Pons (tissue), 1 donor: ENCODE measurements around the gene NUDT7.

ENCODE experiments used
- DNase-seq: peaks from one replicate; pipeline ENCODE4 v3.0.0-alpha.2; 2016; ENCODE audit warnings: low spot score

The NUDT7 gene

GRCh38 chr16:77722309-77723107, at the start of gene NUDT7:
Gene NUDT7 (plus strand): TSS chr16:77722514. CDS start chr16:77722583, 69 bp downstream.
- DNase-seq = peak; percentile 93

GRCh38 chr16:77674888-77675287, 47.4 kb upstream of the NUDT7 start:
- DNase-seq = no peak

GRCh38 chr16:77675464-77676324, 46.6 kb upstream of the NUDT7 start:
- DNase-seq = peak; percentile 81

DNA sequence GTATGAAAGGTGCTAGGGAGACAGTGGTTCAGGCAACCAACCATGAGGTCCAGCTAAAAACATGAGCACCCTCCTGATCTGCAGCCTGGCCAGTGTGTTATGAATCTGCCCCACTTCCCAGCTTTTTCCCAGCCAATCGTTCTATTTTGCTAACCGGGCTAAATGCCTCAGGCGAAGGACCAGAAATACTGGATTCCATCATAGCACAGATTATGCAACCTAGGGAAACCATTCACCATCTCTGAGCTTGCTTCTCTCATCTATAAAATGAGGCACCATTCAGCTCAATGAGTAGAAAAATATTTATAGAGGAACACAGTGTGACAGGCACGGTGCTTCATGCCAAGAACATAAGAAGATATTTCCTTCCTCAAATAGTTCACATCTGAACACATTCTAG, 45.2 kb upstream of the NUDT7 start:
- no peak for DNase-seq

DNA sequence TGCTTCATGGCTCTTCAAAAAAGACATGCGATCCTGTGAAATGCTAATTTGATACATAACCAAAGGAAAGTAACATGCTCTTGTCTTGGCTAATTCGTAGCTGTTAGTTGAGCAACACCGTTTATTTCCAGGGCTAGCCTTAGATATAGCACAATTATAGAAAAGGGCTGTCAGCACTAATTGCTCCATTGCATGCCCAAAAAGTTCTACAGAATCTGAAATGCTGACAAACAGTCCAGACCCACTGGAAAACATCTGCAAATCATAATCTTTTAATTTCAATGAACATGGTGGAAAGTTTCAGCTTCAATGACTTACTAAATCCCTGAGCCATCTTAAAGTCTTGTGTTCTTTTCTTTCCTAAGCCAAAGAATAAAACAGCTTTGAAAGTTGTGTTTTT, 42.9 kb upstream of the NUDT7 start:
- no peak for DNase-seq

DNA sequence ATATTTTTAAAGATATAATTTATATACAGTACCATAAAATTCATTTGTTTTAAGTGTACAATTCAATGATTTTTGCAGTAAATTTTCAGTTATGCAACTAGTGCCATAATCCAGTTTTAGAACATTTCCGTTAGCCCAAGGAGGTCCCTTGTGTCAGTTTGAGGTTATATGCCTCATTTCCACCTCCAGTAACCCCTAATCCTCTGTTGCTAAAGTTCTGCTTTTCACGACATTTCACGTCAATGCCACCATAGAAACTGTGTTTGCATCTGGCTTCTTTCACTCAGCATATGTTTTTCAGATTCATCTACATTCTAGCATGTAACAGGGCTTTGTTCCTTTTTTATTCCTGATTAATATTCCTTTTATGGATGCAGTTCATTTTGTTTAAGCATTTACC, 42.4 kb upstream of the NUDT7 start:
- DNase-seq = no peak

DNA sequence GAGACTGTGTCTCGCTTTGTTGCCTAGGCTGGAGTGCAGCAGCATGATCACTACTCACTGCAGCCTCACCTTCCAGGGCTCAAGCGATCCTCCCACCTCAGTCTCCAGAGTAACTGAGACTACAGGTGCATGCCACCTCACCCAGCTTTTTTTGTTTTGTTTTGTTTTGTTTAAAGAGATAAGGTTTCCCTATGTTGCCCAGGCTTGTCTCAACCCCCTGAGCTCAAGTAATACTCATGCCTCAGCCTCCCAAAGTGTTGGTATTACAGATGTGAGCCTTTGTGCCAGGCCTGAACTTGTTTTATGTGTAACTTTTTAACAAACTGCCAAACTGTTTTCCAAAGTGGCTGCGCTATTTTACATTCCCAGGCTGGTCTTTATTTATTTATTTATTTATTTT, 41.8 kb upstream of the NUDT7 start:
- DNase-seq = no peak

DNA sequence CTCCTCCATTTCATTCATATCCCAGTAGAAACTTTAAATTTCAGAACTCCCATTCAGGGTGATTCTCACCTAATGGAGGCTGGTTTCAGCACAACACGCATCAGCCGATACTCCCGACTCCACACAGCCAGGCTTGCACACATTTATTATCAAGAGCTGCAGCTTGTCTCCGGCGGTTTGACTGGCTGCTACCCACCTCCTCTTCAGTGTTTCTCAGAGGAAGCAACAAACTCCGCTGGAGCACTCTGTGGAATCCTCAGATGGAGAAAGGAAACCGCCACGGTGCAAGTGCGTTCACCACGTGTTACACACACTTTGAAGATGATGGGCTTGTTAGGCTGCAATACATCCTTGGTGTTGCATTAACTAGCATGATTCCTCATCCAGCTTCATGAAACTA, 39.7 kb upstream of the NUDT7 start:
- DNase-seq = no peak

DNA sequence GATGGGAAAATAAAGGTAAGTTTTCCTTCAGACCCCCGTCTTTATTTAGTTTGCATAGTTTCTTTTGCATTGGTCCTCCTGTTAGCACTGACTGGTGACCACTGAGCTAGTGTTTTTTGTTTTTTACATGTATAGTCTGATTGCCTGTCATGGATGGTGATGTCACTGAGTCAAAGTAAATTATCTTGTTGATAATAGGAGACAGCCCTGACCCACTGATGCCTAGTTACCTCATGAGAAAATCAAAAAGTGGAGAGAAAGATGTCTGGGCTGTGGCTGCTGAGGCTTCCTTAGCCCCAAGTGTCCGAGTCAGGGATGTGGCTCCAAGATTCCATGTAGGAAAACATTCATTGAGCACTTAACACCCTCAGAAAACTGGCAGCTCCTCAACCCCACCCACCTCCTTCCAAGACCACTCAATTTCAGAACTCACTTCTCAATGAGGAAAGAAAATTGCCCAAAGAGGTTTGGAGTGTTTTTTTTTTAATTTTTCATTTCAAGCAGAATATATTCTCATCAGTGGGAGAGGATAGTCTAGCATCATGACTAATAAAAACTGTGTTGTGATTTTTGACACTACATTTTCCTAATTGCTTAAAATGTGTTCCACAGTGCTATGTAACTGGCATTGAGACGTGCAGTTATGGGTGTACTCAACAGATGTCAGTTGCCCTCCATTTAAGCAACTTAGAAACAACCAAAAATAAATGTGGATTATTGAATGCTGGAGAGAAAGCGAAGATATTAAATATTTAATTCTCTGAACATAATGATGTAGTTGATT, 38.7 kb upstream of the NUDT7 start:
- DNase-seq = no peak

DNA sequence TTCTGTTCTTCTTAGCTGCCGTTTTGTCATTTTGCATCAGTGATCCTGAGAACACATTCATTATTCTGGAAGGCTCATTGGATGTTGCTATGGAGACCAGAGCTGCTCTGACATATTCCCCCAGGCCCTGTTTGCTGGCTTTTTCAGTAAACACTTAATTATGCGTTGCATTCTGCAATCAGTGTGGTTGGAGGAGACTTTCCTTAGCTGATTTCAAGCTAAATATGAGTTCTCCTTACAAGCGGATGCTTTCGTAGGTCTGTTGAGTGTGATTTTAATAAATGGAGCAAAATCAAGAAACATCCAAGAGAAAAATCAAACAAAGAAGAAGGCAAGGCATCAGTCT, 38.2 kb upstream of the NUDT7 start:
- DNase-seq = no peak

DNA sequence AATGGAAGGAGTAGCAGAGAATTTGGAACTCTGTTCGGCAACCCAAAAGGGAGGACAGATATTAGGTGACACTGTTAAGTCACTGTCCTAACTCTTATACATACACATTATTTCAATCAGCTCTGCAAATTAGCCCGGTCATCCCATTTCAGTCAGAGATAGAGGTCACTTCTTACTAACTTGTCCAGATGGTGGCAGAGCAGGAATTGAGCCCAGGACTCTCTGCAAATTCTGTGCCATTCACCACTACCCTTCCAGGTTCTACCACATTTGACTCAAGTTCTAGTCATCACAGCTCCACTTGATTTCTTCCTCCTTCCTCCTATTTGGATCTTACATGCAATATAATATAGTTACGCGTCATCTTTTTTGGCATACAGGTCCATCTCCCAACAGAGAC, 35.9 kb upstream of the NUDT7 start:
- no peak for DNase-seq

GRCh38 chr16:77689971-77690370, 32.3 kb upstream of the NUDT7 start:
- no peak for DNase-seq

- no peak for DNase-seq
These were observed 31.9 kb upstream of the NUDT7 start for GRCh38 chr16:77690416-77690815.

DNA sequence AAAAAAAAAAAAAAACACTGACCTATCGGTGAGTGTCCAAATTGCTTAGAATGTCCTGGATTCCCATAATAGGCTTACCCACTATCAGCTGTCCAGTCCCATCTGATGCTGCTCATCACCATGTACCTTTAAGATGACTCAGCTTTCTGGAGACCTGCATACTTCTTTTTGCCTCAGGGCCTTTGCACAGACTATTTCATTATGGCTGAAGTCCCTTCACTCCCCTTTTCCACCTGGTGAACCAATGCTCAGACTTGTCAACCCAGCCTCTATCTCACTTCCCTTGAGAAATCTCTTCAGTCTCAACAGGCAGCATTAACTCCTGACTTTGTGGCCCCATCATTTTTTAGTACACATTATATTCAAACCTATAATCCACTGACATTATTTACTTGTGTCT, 29.7 kb upstream of the NUDT7 start:
- no peak for DNase-seq

GRCh38 chr16:77696149-77696548, 26.2 kb upstream of the NUDT7 start:
- DNase-seq = no peak

DNA sequence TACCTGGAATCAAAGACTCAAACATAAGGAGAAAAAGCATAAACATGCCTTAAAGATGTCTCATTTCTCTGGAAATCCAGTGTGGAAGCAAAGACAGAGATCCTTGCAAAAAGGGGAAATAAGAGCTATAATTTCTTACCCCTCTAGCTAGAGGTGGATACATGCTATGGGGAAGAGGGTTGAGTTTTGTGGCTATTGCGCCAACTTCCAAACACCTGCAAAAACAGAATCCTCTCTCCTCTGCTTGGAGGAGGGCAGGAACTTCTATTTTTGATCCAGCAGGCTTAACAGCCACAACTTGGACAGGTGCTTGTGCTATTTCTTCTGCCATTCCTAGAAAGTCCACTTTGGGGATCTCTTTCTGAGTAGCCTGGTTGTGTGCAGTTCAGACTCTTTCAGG, 21.5 kb upstream of the NUDT7 start:
- DNase-seq = no peak

DNA sequence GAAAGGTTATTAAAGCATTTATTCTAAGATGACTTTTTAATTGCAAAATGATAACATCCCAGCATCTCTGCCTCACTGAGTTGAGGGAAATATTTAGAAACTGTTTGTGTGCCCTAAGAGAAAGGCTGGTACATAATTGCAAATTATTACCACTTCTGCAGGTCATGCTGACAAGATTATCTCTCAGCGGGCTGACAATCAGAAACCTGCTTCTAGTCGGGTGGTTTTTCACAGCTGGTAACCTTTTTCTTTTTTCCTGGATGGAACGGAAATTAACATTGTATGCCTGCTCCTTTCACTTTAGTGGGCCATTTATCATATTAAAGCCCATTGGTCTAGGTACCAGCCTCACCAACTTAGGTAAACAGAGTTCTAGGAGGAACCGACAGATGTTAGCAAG, 17.0 kb upstream of the NUDT7 start:
- no peak for DNase-seq

- no peak for DNase-seq
These were observed 11.1 kb upstream of the NUDT7 start for GRCh38 chr16:77711179-77711578.

GRCh38 chr16:77711775-77712174, 10.5 kb upstream of the NUDT7 start:
- DNase-seq = no peak

DNA sequence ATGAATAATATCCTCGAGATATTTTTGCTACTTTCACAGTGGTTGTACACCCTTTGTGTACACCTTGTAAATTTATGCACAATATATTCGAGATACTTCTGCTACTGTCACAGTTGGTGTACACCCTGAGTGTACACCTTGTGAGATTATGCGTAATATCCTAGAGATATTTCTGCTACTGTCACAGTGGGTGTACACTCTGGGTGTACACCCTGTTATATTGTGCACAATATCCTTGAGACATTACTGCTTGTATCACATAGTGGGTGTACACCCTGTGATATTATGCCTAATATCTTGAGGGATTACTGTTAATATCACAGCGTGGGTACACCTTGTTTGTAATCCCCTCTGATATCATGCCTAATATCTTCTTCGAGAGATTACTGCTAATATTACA, 7.2 kb upstream of the NUDT7 start:
- DNase-seq = no peak

DNA sequence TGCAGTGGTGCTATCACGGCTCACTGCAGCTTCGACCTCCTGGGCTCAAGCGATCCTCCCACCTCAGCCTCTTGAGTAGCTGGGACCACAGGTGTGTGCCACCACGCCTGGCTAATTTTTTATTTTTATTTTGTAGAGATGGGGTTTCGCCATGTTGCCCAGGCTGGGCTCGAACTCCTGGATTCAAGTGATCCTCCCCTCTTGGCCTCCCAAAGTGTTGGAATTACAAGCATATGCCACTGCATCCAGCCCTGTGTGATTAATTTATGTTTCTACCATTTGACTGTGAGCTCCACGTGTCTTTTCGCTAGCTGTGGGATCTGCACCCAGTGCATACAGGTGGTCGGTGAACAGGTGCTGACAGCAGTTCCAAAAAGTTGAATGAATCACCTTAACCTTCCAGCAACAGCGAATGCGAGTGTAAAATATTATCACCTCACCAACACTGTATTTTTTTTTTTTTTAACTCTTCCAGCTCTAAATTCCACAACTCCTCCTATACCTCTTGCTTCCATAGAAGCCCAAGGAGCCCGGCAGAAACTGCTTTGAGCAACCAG, 484 bp upstream of the NUDT7 start:
- DNase-seq = no peak

DNA sequence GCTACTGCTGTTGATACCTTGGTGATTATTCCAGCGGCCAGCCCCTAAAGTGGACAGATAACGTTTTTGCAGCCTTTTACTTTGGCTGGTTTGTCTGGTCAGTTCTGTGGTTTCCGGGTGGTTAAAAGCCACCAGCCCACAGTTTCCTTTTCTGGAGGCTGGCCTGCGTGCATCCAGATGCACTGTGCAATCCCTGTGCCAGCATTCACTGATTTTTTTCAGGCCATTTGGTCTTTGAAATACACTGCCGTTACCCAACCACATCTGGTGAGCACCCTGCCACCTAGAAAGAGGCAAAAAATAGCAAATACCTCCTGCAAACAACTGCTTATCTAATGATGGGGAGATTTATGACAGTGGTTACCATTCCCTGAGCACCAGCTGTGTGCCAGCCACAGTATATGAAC, 797 bp downstream of the NUDT7 start:
- DNase-seq = peak; percentile 34
